Stimulated activated CD8-positive, alpha-beta memory T cell treated with anti-CD3 and anti-CD28 coated beads, Interleukin-15, amount 100 ng/mL, for 4 hours (primary cell): ENCODE results near the gene NAIF1.
"Not testable (repeated sequence)": the region's sequence is repeated elsewhere in the genome, so short reads cannot be mapped to it uniquely, and the experiment has no call there.

ENCODE experiments used
- DNase-seq, 2 donors: peaks; one replicate each; pipeline ENCODE4 v3.0.0-alpha.2; 2020; ENCODE audit warnings: low read depth in 2 of 2

Gene NAIF1, protein sequence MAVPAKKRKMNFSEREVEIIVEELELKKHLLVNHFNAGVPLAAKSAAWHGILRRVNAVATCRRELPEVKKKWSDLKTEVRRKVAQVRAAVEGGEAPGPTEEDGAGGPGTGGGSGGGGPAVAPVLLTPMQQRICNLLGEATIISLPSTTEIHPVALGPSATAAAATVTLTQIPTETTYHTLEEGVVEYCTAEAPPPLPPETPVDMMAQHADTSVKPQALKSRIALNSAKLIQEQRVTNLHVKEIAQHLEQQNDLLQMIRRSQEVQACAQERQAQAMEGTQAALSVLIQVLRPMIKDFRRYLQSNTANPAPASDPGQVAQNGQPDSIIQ

DNA sequence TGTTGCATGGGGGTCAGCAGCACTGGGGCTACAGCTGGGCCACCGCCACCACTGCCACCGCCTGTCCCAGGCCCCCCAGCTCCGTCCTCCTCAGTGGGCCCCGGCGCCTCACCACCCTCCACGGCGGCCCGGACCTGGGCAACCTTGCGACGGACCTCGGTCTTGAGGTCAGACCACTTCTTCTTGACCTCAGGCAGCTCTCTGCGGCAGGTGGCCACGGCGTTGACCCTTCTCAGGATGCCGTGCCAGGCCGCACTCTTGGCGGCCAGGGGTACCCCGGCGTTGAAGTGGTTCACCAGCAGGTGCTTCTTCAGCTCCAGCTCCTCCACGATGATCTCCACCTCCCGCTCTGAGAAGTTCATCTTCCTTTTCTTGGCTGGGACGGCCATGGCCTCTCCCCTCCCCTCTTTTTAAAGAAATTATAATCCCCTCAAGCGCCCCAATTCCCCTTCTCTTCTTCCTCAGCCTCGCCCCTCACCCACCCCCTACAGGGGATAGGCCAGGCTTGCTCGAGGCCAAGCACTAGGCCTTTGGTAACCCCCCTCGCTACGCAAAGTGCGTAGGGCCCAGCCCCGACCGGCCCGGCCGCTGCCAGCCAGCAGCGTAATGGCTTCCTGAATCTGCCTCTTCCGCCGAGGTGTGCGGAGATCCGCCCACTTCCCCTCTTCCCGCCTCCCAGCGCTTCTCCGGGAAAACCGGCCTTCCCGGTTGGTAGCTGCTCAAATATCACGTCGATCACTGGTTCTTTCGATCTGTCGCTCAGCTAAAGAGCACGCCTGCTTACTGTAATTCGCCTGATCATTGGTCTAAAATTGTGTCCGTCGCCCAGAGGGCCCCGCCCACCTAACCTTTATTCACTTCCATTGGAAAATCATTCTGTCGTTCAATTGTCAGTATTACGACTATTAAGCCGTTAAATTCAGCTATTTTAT, at the start of gene NAIF1:
TSS of gene NAIF1 (minus strand) at position 608 of the 932 bp plus-strand sequence. CDS start at position 389, 219 bp downstream.
- peak; percentile 94 for DNase-seq

GRCh38 chr9:128116104-128117083, 49.3 kb upstream of the NAIF1 start:
- no peak for DNase-seq

GRCh38 chr9:128115187-128116103, 48.3 kb upstream of the NAIF1 start:
- no peak for DNase-seq

GRCh38 chr9:128114326-128115186, 47.4 kb upstream of the NAIF1 start:
- no peak for DNase-seq

DNA sequence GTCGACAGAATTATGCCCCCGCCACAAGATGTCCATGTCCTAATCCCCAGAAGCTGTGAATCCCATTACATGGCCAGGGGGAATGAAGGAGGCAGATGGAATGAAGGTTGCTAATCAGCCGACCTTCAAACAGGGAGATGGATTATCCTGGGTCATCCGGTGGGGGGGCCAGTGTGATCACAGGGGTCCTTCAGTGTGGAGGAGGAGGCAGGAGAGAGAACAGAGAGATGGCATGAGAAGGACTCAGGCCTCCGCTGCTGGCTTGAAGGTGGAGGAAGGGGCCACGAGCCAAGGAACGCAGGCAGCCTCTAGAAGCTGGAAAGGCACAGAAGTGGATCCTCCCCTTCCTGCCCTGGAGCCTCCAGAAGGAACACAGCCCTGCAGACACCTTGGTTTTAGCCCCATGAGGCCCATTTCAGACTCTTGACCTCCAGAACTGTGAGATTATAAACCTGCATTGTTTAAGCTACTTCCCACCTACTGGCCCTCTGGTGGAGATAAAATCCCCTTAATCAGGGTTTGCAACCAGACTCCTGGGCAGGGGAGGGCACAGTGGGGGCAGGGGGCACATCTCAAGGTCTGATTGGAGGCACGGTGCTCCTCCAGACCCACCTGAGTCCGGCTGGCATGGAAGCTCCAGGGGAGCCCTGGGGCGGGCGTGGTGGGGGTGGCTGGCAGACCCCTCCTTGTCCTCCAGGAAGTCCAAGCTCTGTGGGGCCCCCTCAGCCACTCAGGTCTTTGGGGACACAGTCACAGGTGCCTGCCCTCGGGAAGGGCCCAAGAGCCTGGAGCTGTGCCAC, 46.6 kb upstream of the NAIF1 start:
- no peak for DNase-seq

DNA sequence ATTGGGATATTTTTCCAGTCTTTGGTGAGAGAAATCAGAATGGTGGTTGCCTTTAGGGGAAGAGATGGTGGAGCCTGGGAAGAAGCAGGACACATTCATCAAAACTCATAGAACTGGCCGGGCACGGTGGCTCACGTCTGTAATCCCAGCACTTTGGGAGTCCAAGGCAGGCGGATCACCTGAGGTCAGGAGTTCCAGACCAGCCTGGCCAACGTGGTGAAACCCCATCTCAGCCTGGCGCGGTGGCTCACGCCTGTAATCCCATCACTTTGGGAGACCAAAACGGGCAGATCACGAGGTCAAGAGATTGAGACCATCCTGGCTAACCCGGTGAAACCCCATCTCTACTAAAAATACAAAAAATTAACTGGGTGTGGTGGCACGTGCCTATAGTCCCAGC, 44.6 kb upstream of the NAIF1 start:
- not testable (repeated sequence) for DNase-seq

DNA sequence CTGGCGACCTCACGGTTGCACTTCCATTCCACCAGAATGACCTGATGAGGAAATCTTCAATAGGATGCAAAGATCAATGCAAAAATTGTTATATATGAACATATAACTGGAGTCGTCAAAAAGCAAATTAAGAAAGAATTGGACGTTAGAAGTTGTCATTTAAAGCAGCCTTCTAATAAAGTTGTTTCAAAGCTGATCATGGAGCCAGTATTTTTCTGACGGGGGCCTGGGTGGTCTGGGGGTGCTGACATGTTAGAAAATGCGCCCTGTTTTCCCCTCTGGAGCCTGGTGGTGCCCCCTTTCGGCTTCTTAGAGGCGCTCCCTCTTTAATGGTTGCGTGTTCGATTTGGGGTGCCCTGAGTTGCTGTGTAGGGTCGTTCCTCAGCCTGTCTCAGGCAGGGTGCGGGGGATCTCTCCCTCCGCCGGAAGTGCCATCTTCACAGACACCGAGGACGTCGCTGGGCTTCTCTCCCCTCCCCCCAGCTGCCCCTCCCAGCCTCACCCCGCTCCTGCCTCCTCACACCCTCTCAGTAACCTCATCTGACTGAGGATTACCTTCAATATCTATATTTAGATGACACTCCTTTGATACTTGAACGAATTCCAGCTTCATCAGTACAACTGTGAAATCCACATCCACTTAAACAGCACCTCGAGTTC, 42.1 kb upstream of the NAIF1 start:
- no peak for DNase-seq

- DNase-seq, result no peak
These were observed 41.3 kb upstream of the NAIF1 start for GRCh38 chr9:128108269-128109049.

GRCh38 chr9:128107468-128108268, 40.5 kb upstream of the NAIF1 start:
- DNase-seq, result no peak

- no peak for DNase-seq
These were observed 39.9 kb upstream of the NAIF1 start for GRCh38 chr9:128106940-128107467.

DNA sequence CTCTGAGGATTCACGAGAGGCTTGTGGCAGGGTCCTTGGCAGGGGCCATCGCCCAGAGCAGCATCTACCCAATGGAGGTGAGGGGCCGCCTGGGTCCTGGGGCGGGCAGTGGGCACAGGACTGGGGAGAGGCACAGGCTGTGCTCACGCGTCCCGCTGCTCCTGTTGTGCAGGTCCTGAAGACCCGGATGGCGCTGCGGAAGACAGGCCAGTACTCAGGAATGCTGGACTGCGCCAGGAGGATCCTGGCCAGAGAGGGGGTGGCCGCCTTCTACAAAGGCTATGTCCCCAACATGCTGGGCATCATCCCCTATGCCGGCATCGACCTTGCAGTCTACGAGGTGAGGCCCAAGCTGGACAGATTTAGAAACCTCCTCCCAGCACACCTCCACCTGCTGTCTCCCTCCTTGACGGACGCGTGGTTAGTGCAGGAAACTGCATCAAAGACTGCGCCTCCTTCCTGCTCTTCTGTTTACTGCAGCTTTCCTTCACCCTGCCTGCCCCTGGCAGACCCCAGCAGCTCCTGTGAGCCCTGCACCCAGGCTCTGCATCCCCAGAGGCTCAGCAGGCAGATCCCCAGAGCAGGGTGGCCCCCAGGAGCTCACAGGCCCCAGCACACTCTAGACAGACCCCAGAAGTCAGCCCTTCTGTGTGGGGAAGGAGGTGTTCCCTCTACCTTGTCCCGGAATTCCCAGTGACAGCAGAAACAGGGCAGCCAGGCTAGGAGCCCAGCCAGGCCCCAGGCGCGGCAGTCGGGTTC, 39.2 kb upstream of the NAIF1 start:
- no peak for DNase-seq

GRCh38 chr9:128105538-128106175, 38.5 kb upstream of the NAIF1 start:
- DNase-seq, result no peak

DNA sequence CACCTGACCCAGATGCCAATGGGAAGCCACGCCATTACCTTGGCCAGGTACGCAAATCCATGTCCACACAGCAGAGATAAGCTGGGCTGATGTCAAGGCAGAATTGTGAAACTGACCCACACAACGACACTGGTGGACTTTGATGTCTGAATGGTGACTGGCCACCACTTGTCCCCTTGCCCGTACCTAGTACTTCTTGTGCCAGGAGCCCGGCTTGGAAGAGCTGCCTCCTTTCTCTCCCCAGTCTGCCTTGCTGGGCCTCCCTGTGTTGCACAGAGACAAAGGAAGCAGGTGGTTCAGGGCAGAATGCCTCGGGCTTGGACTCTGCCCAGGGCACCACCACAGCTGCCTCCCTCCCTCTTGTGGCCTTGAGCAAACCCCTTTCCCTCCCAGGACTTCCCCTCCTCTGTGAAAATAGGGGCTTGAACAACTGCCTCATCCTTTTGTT, 37.1 kb upstream of the NAIF1 start:
- DNase-seq, result no peak

DNA sequence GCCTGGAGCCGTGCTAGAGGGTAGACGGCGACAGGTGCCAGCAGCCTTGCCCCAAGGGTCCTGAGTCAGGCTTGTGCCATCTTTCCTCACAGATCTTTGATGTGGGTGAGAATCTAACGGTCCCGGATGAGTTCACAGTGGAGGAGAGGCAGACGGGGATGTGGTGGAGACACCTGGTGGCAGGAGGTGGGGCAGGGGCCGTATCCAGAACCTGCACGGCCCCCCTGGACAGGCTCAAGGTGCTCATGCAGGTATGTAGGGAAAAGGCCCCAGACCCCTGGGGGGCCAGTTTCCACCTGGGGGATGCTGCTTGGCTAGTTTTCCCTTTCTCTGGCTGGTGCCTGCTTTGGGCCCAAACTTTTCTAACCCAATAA, 36.5 kb upstream of the NAIF1 start:
- no peak for DNase-seq
